HG03280 (cell line): ENCODE data around the gene TRHDE.

Experiments used
- ATAC-seq: cut with Tn5 transposase; IDR thresholded peaks from one replicate; pipeline ENCODE4 v1.9.1; 2021; ENCODE audit warnings: mild to moderate bottlenecking, moderate library complexity; ENCODE audit not compliant: unreplicated experiment

TRHDE gene

DNA sequence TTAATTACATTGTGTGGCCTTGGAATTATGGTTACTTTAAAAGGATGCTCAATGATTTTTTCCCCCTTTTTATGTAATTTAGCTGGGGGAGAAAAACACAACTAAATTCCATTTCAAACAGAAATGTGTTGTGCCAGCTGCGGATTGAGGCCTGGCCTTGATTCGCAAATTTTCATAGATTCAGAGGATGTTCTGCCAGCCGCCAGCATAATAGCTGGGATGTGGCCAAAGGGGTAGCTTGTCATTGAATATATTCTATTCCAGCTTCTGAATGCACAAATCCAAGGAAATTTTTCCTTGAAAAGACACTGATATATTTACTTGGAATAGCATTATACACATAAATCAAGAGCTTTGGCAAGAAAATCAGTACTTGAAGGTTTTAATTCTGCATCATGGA lies 43.7 kb downstream of the TRHDE start:
- no peak for ATAC-seq

DNA sequence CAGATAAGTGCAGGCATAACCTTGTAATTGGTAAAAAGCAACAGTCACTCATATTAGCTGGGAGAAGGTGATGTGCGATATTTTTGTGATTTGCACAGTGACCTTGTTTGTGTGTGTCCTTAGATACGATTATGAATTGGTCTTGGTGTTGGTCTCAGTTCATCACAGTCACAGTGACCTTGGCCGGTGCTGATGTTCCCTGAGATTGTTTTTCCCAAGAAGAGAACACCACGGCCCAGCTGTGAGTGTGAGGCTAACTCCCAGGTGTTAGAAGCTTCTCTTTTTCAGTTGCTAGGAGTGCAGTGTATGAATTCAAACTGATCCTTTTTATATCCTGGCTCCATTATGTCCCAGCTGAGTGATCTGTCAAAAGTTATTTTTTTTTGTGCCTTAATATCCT lies 46.2 kb downstream of the TRHDE start:
- no peak for ATAC-seq

DNA sequence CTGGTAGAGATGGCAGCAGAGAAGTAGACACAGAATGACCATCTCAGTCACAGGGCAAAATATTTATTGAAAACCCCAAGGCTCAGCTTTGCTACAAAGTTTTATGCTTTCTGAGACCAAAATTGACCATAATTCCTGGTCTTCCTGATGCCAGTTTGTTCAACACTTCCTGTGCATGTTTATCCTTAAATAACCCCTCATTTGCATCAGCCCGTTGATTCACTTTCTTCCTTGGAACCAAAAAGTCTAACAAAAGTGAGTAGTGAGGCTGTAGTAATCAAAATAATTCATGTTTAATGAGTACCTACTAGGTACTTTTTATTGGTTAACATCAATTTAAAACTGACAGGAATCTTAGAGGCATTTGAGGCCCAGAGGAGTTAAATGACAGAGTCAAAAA lies 51.7 kb downstream of the TRHDE start:
- no peak for ATAC-seq

DNA sequence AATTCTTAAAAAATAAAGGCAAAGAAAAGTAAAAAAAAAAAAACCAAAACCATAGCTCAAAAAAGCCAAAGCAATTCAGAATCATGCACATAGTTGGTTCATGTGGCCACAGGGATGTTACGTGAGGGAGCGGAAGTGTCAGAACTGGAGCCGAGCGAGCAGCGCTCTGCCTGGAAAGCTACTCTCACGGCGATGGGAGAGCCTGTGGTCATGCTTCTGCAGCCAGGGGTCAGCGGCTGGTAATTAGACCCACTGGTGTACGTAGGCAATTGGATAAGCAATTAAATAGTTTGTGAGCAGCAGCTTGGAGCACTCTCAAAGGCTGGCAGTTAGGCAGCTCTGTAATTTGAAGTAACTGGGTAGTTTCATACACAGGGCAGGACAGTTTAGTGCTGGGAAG lies 58.1 kb downstream of the TRHDE start:
- ATAC-seq, result no peak

DNA sequence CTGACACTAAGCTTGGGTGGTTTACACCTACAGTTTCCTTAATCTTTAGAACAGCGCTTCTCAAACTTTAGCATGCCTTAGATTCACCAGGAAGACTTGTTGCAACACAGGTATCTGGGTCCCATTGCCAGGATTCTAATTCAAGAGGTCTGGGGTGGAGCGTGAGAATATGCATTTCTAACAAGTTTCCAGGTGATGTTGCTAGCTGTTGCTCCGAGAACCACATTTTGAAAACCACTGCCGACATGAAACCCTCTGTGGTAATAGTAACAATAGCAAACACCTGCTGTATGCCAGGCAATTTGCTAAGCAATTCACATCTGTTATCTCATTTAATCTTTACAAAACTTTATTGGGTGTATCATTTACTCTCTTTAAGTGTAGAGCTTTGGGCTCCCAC lies 58.6 kb downstream of the TRHDE start:
- ATAC-seq, result no peak

DNA sequence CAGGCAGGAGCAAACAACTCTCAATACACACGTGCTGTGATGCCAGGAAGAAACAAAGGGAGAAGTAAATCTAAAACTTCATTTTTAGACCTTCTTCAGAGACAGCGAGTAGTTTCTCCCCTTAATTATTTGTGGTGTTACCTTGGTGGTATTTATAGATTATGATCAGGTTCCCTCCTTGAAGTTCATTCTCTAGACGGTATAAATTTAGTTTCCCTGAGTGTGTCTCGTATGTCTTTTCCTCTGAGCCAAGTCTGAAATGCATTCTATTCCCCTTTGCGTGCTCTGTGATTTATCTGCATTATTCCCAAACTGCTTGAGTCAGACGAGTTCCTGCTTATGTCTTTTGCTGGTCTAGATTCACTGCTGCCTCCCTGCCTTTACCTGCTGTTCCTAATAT lies 65.2 kb downstream of the TRHDE start:
- ATAC-seq, result no peak

DNA sequence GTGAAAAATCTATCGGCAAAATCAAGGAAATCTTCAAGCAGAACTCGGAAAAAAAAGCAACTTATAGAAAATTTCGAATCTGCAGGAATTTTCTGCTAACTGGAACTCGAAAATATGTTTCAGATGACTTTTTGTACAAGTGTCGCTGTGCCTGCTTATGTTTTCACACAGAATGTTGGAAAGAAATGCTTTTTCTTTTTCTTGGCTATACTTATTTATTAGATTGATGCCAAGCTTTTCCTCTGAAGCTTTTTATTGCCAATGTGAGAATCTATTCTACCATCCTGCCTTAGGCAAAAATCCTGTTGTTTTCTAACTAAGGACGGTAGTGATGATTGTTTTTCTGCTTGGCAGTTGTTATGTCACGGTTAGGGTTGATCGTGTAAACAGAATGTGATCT lies 65.8 kb downstream of the TRHDE start:
- no peak for ATAC-seq

DNA sequence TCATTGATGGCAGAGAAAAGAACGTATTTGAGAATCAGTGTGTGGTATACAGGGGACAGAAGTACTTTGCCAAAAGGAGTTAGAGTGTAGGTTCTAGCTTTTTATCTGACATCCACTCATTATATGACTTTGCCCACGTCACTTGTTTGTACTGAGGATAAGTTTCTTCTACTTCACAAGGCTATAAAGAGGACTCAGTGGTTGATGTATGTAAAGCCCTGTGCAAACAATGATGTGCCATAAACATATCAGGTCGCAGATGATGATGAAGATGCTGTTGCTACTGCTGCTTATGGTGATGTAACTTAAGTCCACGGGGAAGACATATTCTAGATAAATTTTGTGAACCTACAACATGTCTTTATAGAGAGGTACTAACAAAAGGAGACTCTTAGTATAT lies 66.3 kb downstream of the TRHDE start:
- ATAC-seq, result no peak

DNA sequence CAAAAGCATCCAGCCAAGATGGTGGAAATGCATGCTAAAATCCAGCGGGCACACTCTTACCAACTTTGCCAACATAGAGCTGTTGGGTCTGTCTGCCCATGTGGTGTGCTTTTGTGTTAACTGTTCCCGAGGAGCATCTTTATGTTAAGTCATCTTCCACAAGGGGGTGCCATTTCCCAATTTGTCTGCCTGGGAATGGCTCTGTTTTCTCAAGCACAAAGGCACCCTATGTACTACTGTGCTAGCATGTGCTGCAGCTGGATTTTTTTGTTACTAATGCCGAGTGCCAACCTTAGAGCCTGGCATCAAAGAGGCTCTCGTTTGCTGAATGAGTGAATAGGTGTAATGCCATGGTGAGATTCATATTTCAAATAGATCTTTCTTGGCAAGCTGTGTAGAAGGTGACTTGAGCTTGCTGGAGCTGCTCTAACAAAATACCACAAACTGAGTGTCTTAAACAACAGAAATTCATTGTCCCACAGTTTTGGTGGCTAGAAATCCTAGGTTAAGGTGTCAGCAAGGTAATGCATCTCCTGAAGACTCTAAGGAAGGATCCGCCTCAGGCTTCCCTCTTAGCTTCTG lies 74.3 kb downstream of the TRHDE start:
- ATAC-seq, result peak; percentile 94

DNA sequence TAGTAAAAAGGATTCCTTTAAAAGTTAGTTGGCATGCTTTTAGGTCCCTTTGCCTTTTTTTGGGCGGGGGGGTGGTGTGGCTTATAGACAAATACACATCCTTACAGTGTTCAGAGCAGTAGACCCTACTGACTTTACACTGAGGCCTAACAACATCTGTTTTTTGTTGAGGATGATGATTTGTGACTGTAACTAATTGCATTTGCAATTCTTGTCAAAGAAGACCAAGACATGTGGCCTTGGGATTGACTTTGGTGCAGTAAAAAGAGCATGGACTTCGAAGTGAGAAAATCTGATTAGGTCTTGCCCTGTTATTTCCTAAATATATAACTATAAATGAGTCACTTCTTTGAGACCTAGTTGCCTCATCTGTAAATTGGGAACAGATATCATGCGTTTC lies 77.3 kb downstream of the TRHDE start:
- no peak for ATAC-seq

DNA sequence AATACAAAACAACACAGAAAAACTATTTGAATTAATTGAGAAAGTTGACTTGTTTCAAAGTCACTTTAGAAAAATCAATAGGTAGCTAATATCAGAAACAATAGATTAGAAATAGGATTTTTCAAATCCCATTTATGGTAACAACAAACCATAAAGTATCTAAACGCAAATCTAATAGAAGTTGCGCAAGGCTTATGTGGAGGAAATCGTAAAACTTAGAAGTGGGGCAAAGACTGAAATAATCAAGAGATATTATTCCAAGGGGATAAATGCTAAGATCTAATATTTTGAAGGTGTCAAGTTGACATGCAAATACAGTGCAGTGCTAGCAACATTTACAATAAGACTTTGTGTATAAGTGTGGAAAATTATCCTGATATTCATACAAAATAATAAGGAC lies 87.2 kb downstream of the TRHDE start:
- ATAC-seq, result no peak

DNA sequence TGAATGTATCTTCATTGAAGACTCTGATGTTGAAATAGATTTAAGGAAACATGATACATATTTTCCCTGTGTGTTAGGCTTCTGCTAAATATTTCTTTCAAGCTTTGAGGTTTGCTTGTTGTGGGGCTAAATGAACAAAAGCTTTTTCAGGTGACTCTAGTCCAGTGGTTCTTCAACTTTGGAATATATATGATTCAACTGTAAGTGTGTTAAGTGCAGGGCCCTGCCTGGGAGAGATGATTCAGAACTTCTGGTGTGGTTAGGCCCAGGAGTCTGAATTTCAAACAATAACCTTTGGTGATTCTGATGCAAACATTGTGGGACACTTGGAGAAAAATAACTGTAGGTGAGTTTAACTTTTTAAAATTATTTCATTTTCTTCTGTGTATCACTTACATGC lies 93.0 kb downstream of the TRHDE start:
- no peak for ATAC-seq

DNA sequence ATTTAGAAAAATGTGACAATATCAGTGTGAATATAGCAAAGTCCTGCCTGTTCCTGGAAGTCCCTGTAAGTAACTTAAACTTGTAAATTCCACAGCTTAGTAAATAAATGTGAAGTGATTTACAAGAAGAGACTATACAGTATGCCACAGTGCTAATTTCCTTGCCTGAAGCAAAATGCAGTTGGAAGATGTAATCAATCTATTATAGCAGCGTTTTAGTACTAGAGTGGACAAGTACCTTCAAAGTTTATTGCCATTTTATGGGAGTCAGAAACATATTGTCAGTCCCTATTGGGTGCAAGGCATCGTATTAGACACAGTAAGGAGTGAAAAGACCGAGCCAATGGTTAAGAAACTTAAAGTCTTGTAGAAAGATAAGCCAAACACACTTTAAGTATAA lies 94.1 kb downstream of the TRHDE start:
- ATAC-seq, result no peak

DNA sequence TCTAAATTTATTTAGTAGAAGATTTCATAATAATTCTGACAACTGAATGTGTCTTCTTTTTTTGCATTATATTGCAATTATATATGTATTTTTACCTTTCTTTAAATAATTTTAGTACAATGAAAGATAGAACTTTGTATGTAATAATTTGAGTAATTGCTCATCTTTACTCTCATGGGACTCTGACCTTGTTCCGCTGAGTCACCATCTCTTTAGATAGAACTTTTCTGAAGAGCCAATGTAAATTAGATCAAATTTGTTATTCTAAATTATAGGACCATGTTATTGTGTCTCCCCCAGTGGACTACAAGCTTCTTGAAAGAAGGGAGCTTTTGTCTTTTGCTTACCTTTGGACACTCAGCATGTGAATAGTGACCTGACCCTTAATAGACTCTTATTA lies 96.1 kb downstream of the TRHDE start:
- no peak for ATAC-seq

DNA sequence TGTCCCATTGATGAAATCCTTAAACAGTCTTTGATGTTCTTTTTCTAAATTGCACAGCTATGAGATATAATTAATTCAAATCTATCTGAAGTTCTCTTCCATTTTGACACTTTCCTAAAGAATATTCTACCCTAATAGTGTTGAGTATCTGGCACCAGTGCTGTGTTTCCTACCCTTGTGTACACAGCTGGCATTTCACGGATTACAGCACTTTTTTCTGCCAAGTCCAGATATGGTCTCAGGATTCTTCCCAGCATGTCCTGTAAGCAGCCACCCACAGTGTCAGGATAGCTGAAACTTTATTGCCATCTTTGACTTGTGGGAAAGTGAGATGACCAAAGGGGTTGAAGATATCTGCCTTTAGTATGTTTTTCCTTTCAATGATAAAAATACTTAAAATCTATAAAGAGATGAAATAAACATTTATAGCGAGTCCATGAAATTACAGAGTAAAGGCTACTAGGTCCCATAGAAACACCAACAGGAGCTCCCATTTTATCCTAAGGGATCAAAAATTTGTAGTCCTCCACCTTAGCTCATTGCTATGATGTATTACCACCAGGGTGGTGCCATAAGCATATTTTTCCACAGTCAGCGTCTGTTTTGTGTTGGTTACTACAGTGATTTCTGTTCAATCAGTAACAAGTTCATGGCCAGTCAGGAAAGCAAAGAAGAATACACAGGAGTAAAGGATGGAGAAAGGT lies 96.7 kb downstream of the TRHDE start:
- no peak for ATAC-seq

DNA sequence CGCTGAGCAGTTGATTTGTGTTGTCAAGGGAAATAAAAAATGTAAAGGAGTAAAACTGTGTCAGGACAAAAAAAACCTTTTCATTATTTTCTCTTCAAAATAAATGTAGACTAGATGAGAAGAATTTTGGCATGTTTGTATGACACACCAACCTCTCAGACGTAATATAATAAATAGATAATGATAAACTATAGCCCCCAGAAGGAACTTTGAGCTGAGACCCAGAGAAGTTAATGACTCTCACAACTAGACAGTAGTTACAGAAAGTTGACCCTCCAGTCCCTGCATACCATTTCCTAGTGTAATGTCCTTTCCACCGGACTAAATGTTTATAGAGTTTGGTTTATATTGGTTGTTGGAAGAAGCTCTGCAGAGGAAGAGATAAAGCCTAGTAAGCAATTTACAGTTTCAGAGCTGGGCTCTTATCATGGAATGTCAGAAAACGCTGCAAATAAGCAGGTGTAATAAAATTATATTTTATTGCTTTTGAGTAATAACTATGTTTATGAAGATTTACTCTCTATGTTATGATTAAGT lies 97.3 kb downstream of the TRHDE start:
- no peak for ATAC-seq

DNA sequence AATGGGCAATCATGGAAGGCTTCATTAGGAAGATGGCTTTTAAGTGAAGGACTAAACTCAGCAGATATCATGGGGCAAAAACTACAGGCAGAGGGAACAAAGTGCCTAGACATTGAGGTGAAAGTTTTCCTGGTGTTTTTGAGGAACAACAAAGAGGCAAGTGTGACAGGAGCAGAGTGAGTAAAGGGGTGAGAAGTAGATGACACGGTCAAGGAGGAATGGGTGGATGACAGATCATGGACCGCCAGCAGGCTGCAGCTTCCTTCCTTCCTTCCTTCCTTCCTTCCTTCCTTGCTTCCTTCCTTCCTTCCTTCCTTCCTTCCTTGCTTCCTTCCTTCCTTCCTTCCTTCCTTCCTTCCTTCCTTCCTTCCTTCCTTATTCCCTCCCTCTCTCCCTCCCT lies 108.3 kb downstream of the TRHDE start:
- ATAC-seq, result no peak

DNA sequence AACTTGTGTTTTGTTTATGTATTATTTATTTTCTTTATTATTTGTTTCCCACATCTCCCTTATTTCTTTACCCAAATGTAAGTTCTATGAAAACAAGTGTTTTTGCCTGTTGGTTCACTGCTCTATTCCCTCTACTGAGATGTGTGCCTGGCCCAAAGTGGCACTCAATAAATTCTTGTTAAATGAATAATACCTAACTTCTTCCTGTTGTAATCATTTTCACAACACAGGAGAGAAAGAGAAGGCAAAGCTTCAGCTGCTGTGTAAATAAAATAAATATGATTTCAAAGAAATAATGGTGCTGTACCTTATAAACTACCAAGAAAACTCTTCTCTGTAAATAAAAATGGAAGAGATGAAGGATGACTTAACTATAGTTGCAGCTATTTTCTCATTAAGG lies 116.2 kb downstream of the TRHDE start:
- ATAC-seq, result no peak

DNA sequence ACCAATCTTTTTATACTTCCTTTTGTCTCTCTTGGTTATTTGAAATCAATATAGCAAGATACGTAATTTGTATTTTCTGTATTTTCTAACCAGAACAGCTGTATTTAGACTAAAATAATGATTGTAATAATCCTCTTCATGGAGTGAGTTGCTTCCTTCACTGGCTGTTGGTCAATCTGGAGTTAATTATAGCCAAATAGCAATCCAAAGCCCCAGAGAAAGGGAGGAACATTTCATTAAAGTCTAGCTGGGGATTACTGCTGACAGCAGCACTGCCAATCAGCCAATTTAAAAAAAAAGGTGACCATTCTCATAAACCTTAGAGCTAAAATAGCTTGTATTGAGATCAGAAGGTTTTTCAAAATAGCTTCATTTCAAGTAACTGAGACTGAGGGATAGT lies 118.0 kb downstream of the TRHDE start:
- ATAC-seq, result no peak

DNA sequence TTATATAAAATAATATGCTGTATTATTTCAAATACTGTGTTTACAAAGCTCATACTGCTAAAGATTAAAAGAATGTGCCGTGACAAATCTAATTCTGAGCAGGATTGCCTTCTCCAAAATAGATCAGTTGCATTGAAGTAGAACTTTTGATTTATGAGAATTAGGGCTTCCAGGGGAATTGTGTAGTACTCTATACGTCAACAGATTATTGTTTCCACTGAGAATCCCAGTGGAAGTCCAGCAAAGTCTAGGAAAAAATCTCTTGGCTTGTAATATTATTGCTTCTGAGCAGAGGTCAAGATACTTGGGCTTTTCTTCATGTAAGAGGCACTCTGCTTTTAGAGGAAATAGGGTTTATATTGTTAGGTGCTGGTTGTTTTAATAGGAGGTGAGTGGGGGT lies 133.9 kb downstream of the TRHDE start:
- no peak for ATAC-seq

DNA sequence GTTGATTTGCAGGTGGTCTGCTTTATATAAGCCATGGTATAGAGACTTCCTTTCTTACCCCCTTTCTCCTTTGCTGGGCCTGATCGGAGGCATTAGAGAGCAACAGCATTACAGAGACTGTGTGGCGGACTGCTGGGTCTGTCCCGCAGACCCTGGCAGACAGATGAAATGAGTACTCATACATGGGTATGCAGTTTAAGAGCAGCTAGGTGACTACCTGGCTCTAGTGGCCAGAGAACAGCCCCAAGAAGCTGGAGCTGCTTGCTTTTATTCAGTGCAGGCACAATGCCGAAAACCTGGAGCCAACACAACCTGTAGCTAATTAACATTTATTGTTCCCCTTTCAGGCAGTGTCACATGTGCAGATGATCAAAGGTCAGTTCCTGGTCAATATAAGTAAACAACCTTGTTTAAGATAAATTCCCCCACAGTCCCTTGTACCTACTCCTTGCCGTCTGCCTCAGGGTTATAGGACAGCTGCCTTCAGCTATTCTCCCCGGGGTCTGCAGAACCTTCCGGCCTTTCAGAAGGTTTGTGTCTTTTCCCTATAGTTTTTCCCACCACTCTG lies 160.0 kb downstream of the TRHDE start:
- ATAC-seq, result no peak

DNA sequence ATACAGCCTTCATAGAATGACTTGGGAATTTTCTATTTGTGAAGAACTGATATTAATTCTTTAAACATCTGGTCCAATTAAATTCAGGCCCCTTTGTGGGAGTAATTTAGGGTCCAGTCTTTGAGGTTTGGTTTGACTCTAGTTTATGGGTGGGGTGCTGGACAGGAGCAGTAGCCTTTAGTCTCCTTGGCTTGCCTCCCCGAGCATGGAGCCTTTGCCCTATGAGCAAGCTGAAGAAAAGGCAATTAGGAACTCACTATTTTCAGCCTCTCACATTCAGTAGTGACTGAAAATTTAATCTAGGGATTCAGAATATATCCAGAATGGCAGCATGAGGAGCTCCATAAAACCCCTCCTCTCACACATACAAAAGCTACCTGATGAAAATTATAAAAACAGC lies 161.1 kb downstream of the TRHDE start:
- ATAC-seq, result no peak

DNA sequence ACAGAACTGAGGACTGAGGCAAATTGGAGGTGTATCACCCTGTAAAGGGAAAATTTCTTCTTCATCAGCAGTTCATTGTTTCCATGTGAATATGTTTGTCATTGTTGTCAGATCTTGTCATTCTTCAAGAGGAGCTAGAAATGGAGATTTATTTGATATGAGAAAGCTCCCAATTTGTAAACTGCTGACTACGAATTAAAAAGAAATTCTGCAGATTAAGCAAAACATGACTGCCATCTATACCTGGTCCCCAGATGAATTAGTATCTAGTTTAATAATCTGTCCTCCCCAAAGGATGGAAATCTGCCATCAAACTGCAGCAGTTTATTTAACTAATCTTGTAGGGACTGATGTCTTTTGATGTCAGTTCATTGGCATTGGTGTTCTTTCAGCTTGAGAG lies 162.8 kb downstream of the TRHDE start:
- ATAC-seq, result no peak
